Liver (tissue), 9 donors: ENCODE data around the gene COL4A3. TPM values are rescaled to one million over a fixed set of nuclear protein-coding genes. Genes with fewer than 3 reads are reported as not detected.

Experiments used
- DNase-seq: peaks from one replicate; pipeline ENCODE4 v3.0.0-alpha.2; 2017; ENCODE audit warnings: low spot score
- H3K27ac ChIP-seq, 2 donors: one replicate each; pipeline ENCODE4 v1.7.0; 2013; ENCODE audit warnings: inconsistent platforms in 2 of 2, low read length in 2 of 2, control low read depth in 1 of 2, low read depth in 1 of 2, mild to moderate bottlenecking in 1 of 2
- H3K27me3 ChIP-seq, 4 donors: one replicate each; pipeline versions ENCODE4 v1.6.1 to v1.7.0; 2013; ENCODE audit warnings: low read length in 3 of 4, inconsistent platforms in 1 of 4, mild to moderate bottlenecking in 1 of 4, moderate library complexity in 1 of 4; ENCODE audit not compliant: control insufficient read depth in 4 of 4, insufficient read depth in 4 of 4
- H3K36me3 ChIP-seq, 4 donors: one replicate each; pipeline versions ENCODE4 v1.6.1 to v1.7.0; 2013; ENCODE audit warnings: low read length in 3 of 4, mild to moderate bottlenecking in 3 of 4, low read depth in 1 of 4, moderate library complexity in 1 of 4; ENCODE audit not compliant: control insufficient read depth in 4 of 4, insufficient read depth in 3 of 4
- H3K4me1 ChIP-seq, 4 donors: one replicate each; pipeline versions ENCODE4 v1.6.1 to v1.7.0; 2013; ENCODE audit warnings: low read length in 3 of 4, mild to moderate bottlenecking in 3 of 4, moderate library complexity in 1 of 4; ENCODE audit not compliant: control insufficient read depth in 4 of 4, insufficient read depth in 4 of 4
- H3K4me3 ChIP-seq, 3 donors: one replicate each; pipeline versions ENCODE4 v1.6.1 to v1.7.0; 2013; ENCODE audit warnings: low read length in 3 of 3, control low read depth in 1 of 3, low read depth in 1 of 3, mild to moderate bottlenecking in 1 of 3
- H3K9ac ChIP-seq, 2 donors: one replicate each; pipeline ENCODE4 v1.7.0; 2013; ENCODE audit warnings: low read length in 2 of 2, mild to moderate bottlenecking in 2 of 2, moderate library complexity in 2 of 2, control low read depth in 1 of 2, low read depth in 1 of 2
- H3K9me3 ChIP-seq, 4 donors: one replicate each; pipeline versions ENCODE4 v1.6.1 to v1.7.0; 2013; ENCODE audit warnings: low read length in 3 of 4; ENCODE audit not compliant: control insufficient read depth in 4 of 4
- ATF3 ChIP-seq: IDR thresholded peaks from 2 replicates; pipeline ENCODE4 v1.6.1; 2016; ENCODE audit warnings: antibody characterized with exemption
- CTCF ChIP-seq: fragments of 150-350 bp; IDR thresholded peaks from 2 replicates; pipeline ENCODE4 v1.5.1; 2017; ENCODE audit warnings: improper control_type of control experiment, low read depth, low read length; ENCODE audit not compliant: missing input control
- EGR1 ChIP-seq, 2 donors: IDR thresholded peaks; 2 replicates each; pipeline ENCODE4 v1.6.1; 2016 to 2018; ENCODE audit warnings: antibody characterized with exemption in 2 of 2, low read depth in 2 of 2
- FOXA2 ChIP-seq: IDR thresholded peaks from 2 replicates; pipeline ENCODE4 v1.6.1; 2016; ENCODE audit warnings: antibody characterized with exemption
- GABPA ChIP-seq, 2 donors: IDR thresholded peaks in 1 of 2; conservative IDR thresholded peaks in 1 of 2; 2 replicates each; pipeline ENCODE4 v1.6.1; 2016; ENCODE audit warnings: antibody characterized with exemption in 2 of 2, mild to moderate bottlenecking in 1 of 2, moderate library complexity in 1 of 2
- HNF4A ChIP-seq, 2 donors: conservative IDR thresholded peaks; 2 replicates each; pipeline ENCODE4 v1.6.1; 2016; ENCODE audit warnings: antibody characterized with exemption in 2 of 2, mild to moderate bottlenecking in 2 of 2
- HNF4G ChIP-seq: IDR thresholded peaks from 2 replicates; pipeline ENCODE4 v1.6.1; 2016; ENCODE audit warnings: antibody characterized with exemption
- JUND ChIP-seq, 2 donors: IDR thresholded peaks; 2 replicates each; pipeline ENCODE4 v1.6.1; 2016; ENCODE audit warnings: antibody characterized with exemption in 2 of 2
- MAX ChIP-seq: IDR thresholded peaks from 2 replicates; pipeline ENCODE4 v1.6.1; 2016; ENCODE audit warnings: antibody characterized with exemption
- RAD21 ChIP-seq, 2 donors: IDR thresholded peaks; 2 replicates each; pipeline ENCODE4 v1.6.1; 2016; ENCODE audit warnings: antibody characterized with exemption in 2 of 2, mild to moderate bottlenecking in 2 of 2
- REST ChIP-seq: IDR thresholded peaks from 2 replicates; pipeline ENCODE4 v1.6.1; 2016; ENCODE audit warnings: antibody characterized with exemption, mild to moderate bottlenecking
- RXRA ChIP-seq, 2 donors: IDR thresholded peaks; 2 replicates each; pipeline ENCODE4 v1.6.1; 2017 to 2018; ENCODE audit warnings: antibody characterized with exemption in 2 of 2, mild to moderate bottlenecking in 1 of 2
- SP1 ChIP-seq: IDR thresholded peaks from 2 replicates; pipeline ENCODE4 v1.6.1; 2018; ENCODE audit warnings: antibody characterized with exemption, mild to moderate bottlenecking
- TAF1 ChIP-seq: conservative IDR thresholded peaks from 2 replicates; pipeline ENCODE4 v1.6.1; 2016; ENCODE audit warnings: antibody characterized with exemption, mild to moderate bottlenecking
- YY1 ChIP-seq: IDR thresholded peaks from 2 replicates; pipeline ENCODE4 v1.6.1; 2016; ENCODE audit warnings: antibody characterized with exemption, mild to moderate bottlenecking
- ZBTB33 ChIP-seq: IDR thresholded peaks from 2 replicates; pipeline ENCODE4 v1.6.1; 2016; ENCODE audit warnings: antibody characterized with exemption
- WGBS: extraction: QIAGEN DNeasy Blood & Tissue Kit; methylation state at CpG from one replicate; pipeline ENCODE4 v1.1.7; 2013; 5-methylcytosine and 5-hydroxymethylcytosine counted together
- polyA plus RNA-seq, 2 donors: library from polyadenylated mRNA; stranded (reverse) in 1 of 2; unstranded in 1 of 2; fragments of 200-250 nt in 1 of 2; fragments of >200 nt in 1 of 2; fragmentation: Nextera tagmentation in 1 of 2; extraction: Ambion mirVana in 1 of 2; gene quantifications; one replicate each; pipeline versions ENCODE4 v1.2.1 to v1.2.3, GENCODE V29; 2013 to 2015
- total RNA-seq, 2 donors: library from RNA; depleted of rRNA; stranded (reverse); fragments of >200 nt; gene quantifications; one replicate each; pipeline ENCODE4 v1.2.3, GENCODE V29; 2014
- donor health status: healthy.
- donor health status: healthy.
- donor health status: healthy.
- donor health status: healthy.
- donor health status: healthy.

The COL4A3 gene
- total and polyA plus RNA-seq, 4 donors, result 0.05 to 2.3 (median 0.35) TPM

GRCh38 chr2:227295806-227296205 is 131.4 kb downstream of the COL4A3 start:
- Histone ChIP-seq H3K4me3 (no peak overlapping the region), H3K27me3 (no peaks in the 10 kb centered on the region), H3K9ac (no peak overlapping the region), H3K4me1 (no peaks in the 10 kb centered on the region), H3K27ac (no peak overlapping the region), H3K9me3 (no peaks in the 10 kb centered on the region), H3K36me3 (no peaks in the 10 kb centered on the region)
- TF ChIP-seq JUND (IDR thresholded peaks at IDR 0.05) (no peak), ATF3 (no peak), RXRA (IDR thresholded peaks at IDR 0.05) (no peak), TAF1 (no peak), HNF4G (no peak), RAD21 (IDR thresholded peaks at IDR 0.05) (no peak), HNF4A (conservative IDR thresholded peaks at IDR 0.05) (no peak), FOXA2 (no peak), SP1 (no peak), YY1 (no peak), CTCF (no peak), GABPA (IDR thresholded peaks at IDR 0.05 in 1 of 2, conservative IDR thresholded peaks at IDR 0.05 in 1 of 2) (no peak), EGR1 (IDR thresholded peaks at IDR 0.05; ENCODE audit: low read depth in 2 of 2) (no peak), REST (no peak), MAX (no peak)
- no peak for DNase-seq
- 60% methylated on average over 4 of the region's 4 CpGs for WGBS

- H3K36me3 ChIP-seq, result no peaks in the 10 kb centered on the region
- H3K27me3 ChIP-seq, result no peaks in the 10 kb centered on the region
- H3K9ac ChIP-seq, result no peak overlapping the region
- WGBS, result 92% methylated on average over 3 of the region's 3 CpGs
- TF ChIP-seq ATF3, result no peak
- TF ChIP-seq ZBTB33, result no peak
- H3K9me3 ChIP-seq, result no peaks in the 10 kb centered on the region
- H3K27ac ChIP-seq, result no peak overlapping the region
- no peak for DNase-seq
- no peaks in the 10 kb centered on the region for H3K4me1 ChIP-seq
- no peak overlapping the region for H3K4me3 ChIP-seq
Measured at GRCh38 chr2:227296671-227297405, 132.4 kb downstream of the COL4A3 start.
